Astrocyte (in vitro differentiated cells and primary cell): ENCODE results near the gene FAM174B.

Source experiments
- CTCF ChIP-seq: IDR thresholded peaks from 2 replicates; pipeline ENCODE4 v1.5.1; 2011; ENCODE audit warnings: low read depth, mild to moderate bottlenecking, inconsistent platforms, low read length, moderate library complexity; ENCODE audit not compliant: insufficient read depth
- EZH2 ChIP-seq: IDR thresholded peaks from 2 replicates; pipeline ENCODE4 v1.6.1; 2012; ENCODE audit warnings: mild to moderate bottlenecking, low read length, inconsistent platforms; ENCODE audit not compliant: insufficient read depth

GRCh38 chr15:92612891-92613290 lies 42.7 kb downstream of the FAM174B start:
- TF ChIP-seq CTCF (no peak), EZH2 (no peak)
